ENCODE results near the gene EFCAB11.

EFCAB11 gene

GRCh38 chr14:89954070-89955021, at the start of gene EFCAB11:
Gene EFCAB11 (minus strand): TSS chr14:89954730. CDS start chr14:89954660, 70 bp downstream.
- DNase-seq = peak; percentile 97

GRCh38 chr14:90003526-90004307, 49.2 kb upstream of the EFCAB11 start:
- DNase-seq = no peak

GRCh38 chr14:90000935-90001334, 46.4 kb upstream of the EFCAB11 start:
- no peak for DNase-seq

DNA sequence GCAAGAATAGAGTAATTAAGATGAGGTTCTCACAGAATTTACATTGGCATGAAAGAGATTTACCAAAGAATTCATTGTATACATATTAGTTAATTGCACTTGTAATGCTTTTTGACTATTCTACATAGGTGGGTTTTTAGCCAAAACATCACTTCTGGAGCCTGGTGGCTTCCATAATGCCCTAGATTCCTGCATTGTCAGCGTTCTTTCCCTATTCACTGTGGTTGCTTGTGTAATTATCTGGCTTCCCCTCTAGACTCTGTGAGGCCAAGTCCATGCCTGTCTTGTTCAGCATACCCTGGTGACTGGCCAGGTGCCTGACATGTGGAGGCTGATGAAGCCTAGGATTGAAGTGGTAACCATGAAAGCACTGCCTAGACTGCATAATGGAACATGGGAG, 42.4 kb upstream of the EFCAB11 start:
- DNase-seq = no peak

- DNase-seq = no peak
Measured at GRCh38 chr14:89992273-89992672, 37.7 kb upstream of the EFCAB11 start.

DNA sequence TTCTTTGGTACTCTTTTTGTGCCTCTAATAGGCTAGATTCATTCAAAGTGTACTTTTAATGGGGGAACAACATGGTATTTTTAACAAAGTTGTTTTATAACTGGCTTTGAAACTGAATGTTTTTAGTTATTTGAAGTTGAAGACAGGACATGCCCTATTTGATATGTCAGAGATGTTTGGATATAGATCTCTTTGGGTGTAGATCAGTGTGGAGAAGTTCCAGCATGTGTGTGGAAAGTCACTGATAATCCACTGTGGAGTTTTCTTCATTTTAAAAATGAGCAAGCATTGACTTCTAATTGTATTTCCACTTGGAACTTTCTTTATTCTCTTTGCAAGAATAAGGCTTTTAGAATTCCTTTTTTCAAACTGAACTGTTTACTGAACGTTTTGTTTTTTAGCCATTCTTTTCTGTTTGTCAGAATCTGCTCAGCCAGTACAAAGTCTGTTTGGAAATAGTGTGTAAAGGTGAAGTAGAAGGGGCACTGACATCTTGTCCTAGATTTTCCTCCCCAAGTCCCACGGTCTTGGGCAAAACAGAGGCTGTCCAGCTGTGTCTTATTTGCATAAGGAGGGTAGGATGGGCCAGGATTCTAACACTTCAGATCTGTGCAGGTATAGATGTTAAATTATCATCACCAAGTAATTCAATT, 36.2 kb upstream of the EFCAB11 start:
- DNase-seq = no peak

- no peak for DNase-seq
Measured at GRCh38 chr14:89990218-89990617, 35.7 kb upstream of the EFCAB11 start.

DNA sequence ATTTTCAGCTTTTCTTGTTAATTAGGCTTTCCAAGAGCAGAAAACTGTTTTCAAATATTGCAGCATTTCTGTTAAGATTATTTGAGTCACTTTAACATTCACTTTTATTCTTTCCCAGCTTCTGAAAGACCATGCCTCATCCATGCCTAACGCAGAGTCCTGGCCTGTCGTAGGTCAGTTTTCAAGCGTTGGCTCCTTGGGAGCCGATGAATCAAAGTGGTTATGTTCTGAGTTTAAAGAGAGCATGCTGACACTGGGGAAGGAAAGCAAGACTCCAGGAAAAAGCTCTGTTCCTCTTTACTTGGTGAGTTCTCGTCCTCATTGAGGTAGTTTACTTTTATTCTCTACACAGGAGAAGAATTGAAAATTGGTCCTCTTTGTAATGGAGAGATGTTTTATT, 34.3 kb upstream of the EFCAB11 start:
- DNase-seq = no peak

DNA sequence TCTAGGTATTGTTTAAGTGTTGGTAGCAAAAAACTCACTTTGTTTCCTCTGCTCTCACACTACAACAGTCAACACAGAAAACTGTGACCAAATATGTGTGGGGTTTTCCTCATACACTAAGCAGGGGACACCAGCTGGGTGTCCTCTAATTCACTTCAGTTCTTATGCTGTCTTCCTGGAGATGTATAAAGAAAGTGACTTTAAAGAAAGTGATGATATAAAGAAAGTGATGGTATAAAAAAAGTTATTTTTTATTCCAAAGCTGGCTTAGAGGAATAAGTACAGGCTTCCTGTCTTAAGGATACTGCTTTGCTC, 32.6 kb upstream of the EFCAB11 start:
- no peak for DNase-seq

DNA sequence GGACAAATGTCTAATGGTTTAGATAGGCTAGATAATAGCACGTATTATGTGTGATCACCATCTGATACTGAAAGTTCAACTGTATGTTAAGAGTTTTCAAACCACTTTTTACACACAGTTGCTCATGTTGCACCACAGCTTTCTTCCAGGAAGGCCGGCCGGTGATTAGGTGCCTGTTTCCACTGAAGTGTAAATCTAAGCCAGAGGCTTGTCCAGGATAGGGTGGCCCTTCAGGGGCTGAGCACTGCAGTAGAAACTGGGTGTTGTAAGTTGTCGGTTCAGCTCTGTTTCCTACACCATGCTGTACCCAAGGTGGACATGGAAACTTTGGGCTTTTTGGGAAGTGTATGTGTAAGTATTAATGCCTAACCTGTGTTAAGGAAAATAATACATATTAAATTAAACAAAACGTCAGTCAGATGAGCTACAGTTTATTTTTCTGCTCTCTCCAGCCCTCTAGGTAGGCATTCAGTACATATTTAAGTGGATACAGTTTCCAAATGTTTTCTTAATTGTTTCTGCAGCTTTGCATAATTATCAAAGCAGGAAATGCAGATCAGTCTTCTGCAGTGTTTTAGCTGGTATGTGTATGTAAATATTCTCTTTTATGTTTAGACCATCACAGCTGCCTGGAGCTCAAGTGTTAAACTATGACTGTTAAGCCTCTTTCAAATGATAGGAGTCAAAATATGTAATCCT, 32.1 kb upstream of the EFCAB11 start:
- no peak for DNase-seq

- no peak for DNase-seq
Measured at GRCh38 chr14:89983375-89983774, 28.8 kb upstream of the EFCAB11 start.

- no peak for DNase-seq
Measured at GRCh38 chr14:89978656-89979055, 24.1 kb upstream of the EFCAB11 start.

- no peak for DNase-seq
Measured at GRCh38 chr14:89977668-89978067, 23.1 kb upstream of the EFCAB11 start.

- peak; percentile 46 for DNase-seq
Measured at GRCh38 chr14:89973234-89973823, 18.8 kb upstream of the EFCAB11 start.

DNA sequence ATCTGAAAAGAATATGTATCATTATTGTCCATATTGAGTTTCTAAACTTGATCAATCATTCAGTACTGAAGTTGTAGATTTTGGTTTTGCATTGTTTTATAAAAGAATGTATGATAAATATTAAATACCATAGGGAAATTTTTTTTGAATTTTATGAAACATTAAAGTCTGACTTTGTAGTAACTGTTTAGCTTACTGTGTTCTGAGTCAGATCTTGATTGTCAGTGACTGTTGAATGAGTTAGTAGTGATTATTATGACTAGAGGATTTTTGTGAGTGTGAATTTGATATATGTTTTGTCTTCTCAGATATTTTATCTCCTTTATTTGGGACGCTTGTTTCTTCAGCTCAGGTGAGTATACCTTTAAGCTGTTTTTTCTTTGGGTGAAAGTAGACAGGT, 11.3 kb upstream of the EFCAB11 start:
- DNase-seq = no peak

DNA sequence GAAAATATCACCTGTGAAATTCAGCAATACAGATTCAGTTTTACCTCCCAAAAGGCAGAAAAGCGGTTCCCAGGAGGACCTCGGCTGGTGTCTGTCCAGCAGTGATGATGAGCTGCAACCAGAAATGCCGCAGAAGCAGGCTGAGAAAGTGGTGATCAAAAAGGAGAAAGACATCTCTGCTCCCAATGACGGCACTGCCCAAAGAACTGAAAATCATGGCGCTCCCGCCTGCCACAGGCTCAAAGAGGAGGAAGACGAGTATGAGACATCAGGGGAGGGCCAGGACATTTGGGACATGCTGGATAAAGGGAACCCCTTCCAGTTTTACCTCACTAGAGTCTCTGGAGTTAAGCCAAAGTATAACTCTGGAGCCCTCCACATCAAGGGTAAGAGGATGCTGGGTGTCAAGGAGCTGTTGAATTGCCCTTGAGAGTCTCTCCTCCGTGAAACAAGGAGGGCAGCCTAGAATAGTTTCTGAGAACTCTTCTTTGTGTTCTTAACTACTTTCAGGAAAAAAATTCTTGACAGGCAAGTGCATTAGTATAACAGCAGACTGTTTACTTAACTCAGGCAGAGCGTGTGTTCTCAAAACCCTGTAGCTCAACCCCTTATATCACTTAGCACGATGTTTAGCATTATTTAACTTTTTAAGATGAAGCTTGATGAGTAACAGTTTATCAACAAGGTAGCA, 8.9 kb upstream of the EFCAB11 start:
- DNase-seq = no peak

GRCh38 chr14:89960914-89961313, 6.4 kb upstream of the EFCAB11 start:
- no peak for DNase-seq

- DNase-seq = peak; percentile 41
Measured at GRCh38 chr14:89959853-89960445, 5.4 kb upstream of the EFCAB11 start.

DNA sequence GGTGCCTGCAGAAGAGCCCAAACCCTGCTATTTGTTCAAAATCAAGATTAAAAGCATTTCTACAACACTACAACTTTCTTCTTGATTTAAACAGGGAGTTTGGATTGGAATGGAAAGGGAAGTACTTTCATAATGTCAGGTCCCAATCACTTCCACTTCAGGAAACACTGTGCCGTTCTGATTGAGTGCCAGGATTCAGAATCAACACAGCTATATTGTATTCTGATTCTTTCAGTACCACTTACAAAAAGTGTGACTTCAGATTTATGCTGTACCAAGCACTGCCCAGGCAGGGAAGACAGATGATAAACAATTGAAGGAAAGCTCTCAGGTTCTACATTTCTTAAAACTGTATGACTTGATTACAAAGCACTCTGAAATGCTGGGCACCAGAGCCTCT, 4.4 kb upstream of the EFCAB11 start:
- DNase-seq = no peak

DNA sequence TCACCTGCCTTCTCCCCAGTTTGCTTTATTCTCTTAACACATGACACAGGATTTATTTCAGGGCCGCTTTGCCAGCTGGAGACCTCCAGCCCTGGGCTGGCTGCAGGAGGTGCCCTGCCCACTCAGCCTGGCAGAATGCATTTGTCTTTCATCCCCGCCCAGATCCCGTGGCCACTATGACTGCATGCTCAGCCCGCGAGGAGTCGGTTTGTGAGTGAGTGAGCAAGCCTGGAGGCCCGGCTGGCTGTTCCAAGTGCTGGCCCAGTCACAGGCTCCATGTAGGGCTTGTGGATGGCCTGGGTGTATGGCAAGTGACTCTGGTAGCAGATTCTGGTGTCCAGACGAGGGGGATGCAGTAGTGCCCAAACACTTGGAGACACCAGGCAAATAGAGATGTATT, 3.3 kb upstream of the EFCAB11 start:
- DNase-seq = no peak

GRCh38 chr14:89957376-89957775, 2.8 kb upstream of the EFCAB11 start:
- no peak for DNase-seq

DNA sequence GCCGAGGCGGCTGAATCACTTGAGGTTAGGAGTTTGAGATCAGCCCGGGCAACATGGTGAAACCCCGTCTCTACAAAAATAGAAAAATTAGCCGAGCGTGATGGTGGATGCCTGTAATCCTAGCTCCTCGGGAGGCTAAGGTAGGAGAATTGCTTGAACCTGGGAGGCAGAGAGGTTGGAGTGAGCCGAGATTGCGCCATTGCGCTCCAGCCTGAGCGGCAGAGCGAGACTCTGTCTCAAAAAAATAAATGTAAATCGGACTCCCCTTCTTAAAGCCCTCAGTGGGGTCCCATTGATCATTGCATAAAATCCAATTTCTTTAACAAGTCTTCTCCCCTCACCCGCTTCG, 2.1 kb upstream of the EFCAB11 start:
- DNase-seq = no peak
